ENCODE results near the gene POU3F3. TPM values are rescaled to one million over a fixed set of nuclear protein-coding genes. Genes with fewer than 3 reads are reported as not detected.
A peak's percentile ranks its signal among the peaks of the same experiment; 100 is the strongest.

POU3F3 gene
- total RNA-seq: not detected in 2 replicates

- Mint-ChIP-seq H3K9me3 (peaks cover 3% of the 10 kb centered on the region), H3K4me1 (peaks cover 40% of the 10 kb centered on the region), H3K27me3 (peaks cover 66% of the 10 kb centered on the region), H3K27ac (peak within 1 kb of the TSS; percentile 68), H3K4me3 (peak within 1 kb of the TSS; percentile 85), H3K36me3 (ENCODE audit: low read depth) (peaks cover 1% of the 10 kb centered on the region)
- CTCF ChIA-PET: no interaction called here
- intact Hi-C loops (cut with micrococcal nuclease): loop anchor here (2.0 to 10.0 kb wide), 4 partner anchors 19 to 381 kb away; partner anchors contain the start of gene MRPS9
- ATAC-seq (ENCODE audit: low read depth): peak; percentile 26
- no peak for DNase-seq
- no peak for TF ChIP-seq CTCF (IDR thresholded peaks at IDR 0.05)
- POLR2A ChIA-PET: no interaction called here
Observed at GRCh38 chr2:104853534-104854497, at the start of gene POU3F3. TSS of gene POU3F3 (plus strand) at chr2:104854115. CDS start at chr2:104855511, 1,396 bp downstream.

- peaks cover 10% of the 10 kb centered on the region for H3K9me3 Mint-ChIP-seq
- H3K27ac Mint-ChIP-seq: no peak overlapping the region
- DNase-seq (no peak), ATAC-seq (ENCODE audit: low read depth) (no peak)
- no peak overlapping the region for H3K4me3 Mint-ChIP-seq
- intact Hi-C loops (cut with micrococcal nuclease): no loop called here
- POLR2A ChIA-PET: no interaction called here
- no peaks in the 10 kb centered on the region for H3K36me3 Mint-ChIP-seq (ENCODE audit: low read depth)
- TF ChIP-seq CTCF (IDR thresholded peaks at IDR 0.05): no peak
- H3K4me1 Mint-ChIP-seq: no peaks in the 10 kb centered on the region
- CTCF ChIA-PET: no interaction called here
- H3K27me3 Mint-ChIP-seq: peaks cover 2% of the 10 kb centered on the region
Observed at GRCh38 chr2:104804148-104804890, 49.6 kb upstream of the POU3F3 start.

GRCh38 chr2:104812286-104812685, 41.6 kb upstream of the POU3F3 start:
- DNase-seq: no peak
- no peak for TF ChIP-seq CTCF (IDR thresholded peaks at IDR 0.05)
- Mint-ChIP-seq H3K4me3 (no peak overlapping the region), H3K4me1 (no peaks in the 10 kb centered on the region), H3K27me3 (peaks cover 4% of the 10 kb centered on the region), H3K9me3 (peaks cover 5% of the 10 kb centered on the region), H3K27ac (no peak overlapping the region), H3K36me3 (ENCODE audit: low read depth) (no peaks in the 10 kb centered on the region)
- ChIA-PET CTCF (no interaction called here), POLR2A (no interaction called here)
- no peak for ATAC-seq (ENCODE audit: low read depth)
- intact Hi-C loops (cut with micrococcal nuclease): no loop called here

GRCh38 chr2:104816143-104816542, 37.8 kb upstream of the POU3F3 start:
- no peaks in the 10 kb centered on the region for H3K9me3 Mint-ChIP-seq

More at GRCh38 chr2:104816143-104816542, 37.8 kb upstream of the POU3F3 start:
- Mint-ChIP-seq H3K27ac (no peak overlapping the region), H3K4me3 (no peak overlapping the region), H3K36me3 (ENCODE audit: low read depth) (no peaks in the 10 kb centered on the region), H3K27me3 (peaks cover 16% of the 10 kb centered on the region), H3K4me1 (no peaks in the 10 kb centered on the region)
- CTCF ChIA-PET: no interaction called here
- DNase-seq (no peak), ATAC-seq (ENCODE audit: low read depth) (no peak)
- intact Hi-C loops (cut with micrococcal nuclease): no loop called here
- POLR2A ChIA-PET: no interaction called here
- TF ChIP-seq CTCF (IDR thresholded peaks at IDR 0.05): no peak
